ENCODE data around the gene ITGA11.

The ITGA11 gene

GRCh38 chr15:68365770-68366169 lies 66.2 kb downstream of the ITGA11 start:
- in situ Hi-C loops (cut with HindIII; ENCODE audit: low pct_ligation_motif_present, low sequenced_read_pairs) = no loop called here
- Histone ChIP-seq H3K36me3 (replicated peaks) (peaks cover 46% of the 10 kb centered on the region), H3K4me3 (ENCODE audit: low read depth, low read length) (no peak overlapping the region), H3K27ac (no peak overlapping the region), H3K27me3 (replicated peaks) (no peaks in the 10 kb centered on the region)
- TF ChIP-seq, protein P1, sequence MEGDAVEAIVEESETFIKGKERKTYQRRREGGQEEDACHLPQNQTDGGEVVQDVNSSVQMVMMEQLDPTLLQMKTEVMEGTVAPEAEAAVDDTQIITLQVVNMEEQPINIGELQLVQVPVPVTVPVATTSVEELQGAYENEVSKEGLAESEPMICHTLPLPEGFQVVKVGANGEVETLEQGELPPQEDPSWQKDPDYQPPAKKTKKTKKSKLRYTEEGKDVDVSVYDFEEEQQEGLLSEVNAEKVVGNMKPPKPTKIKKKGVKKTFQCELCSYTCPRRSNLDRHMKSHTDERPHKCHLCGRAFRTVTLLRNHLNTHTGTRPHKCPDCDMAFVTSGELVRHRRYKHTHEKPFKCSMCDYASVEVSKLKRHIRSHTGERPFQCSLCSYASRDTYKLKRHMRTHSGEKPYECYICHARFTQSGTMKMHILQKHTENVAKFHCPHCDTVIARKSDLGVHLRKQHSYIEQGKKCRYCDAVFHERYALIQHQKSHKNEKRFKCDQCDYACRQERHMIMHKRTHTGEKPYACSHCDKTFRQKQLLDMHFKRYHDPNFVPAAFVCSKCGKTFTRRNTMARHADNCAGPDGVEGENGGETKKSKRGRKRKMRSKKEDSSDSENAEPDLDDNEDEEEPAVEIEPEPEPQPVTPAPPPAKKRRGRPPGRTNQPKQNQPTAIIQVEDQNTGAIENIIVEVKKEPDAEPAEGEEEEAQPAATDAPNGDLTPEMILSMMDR (IDR thresholded peaks at IDR 0.05; ENCODE audit: low read depth, low read length, missing control alignments) = no peak
- no peak for DNase-seq

DNA sequence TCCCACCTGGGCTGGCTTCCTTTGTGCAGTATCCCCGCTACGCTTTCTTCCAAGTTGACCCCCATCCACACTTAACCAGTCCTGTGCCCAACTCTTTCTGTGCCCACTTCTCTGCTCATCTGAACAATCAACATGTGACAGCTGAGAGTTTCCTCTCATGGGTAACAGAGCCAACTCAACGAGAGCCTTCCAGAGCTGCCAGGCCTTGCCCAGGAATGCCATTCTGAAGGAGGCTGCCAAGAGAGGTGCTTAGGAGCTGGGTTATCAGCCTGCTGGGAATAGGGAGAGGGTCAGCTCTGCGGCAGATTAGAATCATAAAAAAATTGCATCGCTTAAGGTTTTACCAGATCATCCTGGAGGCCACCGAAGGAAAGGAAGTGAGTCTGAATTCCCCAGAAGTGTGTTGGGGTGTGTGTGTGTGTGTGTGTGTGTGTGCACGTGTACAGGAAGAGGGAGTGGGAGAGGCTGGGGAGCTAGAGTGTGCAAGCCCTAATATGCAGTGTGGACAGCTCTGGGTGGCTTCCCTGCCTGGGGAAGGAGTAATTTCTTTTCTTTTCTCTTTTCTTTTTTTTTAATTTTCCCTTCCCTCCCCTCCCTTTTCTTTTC lies 66.7 kb downstream of the ITGA11 start:
- no peak for DNase-seq
- H3K4me3 ChIP-seq (ENCODE audit: low read depth, low read length) = no peak overlapping the region
- H3K27me3 ChIP-seq (replicated peaks) = no peaks in the 10 kb centered on the region
- in situ Hi-C loops (cut with HindIII; ENCODE audit: low pct_ligation_motif_present, low sequenced_read_pairs) = no loop called here
- H3K36me3 ChIP-seq (replicated peaks) = peaks cover 46% of the 10 kb centered on the region
- TF ChIP-seq, protein P1 (IDR thresholded peaks at IDR 0.05; ENCODE audit: low read depth, low read length, missing control alignments) = no peak
- no peak overlapping the region for H3K27ac ChIP-seq

DNA sequence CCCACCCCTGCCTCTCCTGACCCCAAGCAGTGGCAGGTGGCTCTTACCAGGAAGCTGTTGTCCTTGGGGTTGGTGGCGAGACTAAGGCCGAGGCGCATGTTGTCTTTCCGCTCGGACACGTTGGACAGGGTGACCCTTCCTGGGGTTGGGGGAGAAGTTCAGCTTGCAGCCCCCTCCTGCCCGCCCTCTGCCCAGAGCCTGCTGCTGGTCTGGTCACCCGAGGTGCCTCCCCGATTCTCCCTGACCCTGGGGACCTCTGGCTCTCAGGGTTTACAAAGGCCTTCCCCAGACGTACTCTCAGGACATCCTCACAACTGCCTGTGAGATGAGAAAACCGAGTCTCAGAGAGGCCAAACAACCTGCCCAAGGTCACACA lies 67.3 kb downstream of the ITGA11 start:
- H3K27me3 ChIP-seq (replicated peaks) = no peaks in the 10 kb centered on the region
- in situ Hi-C loops (cut with HindIII; ENCODE audit: low pct_ligation_motif_present, low sequenced_read_pairs) = no loop called here
- DNase-seq = no peak
- no peak overlapping the region for H3K4me3 ChIP-seq (ENCODE audit: low read depth, low read length)
- H3K27ac ChIP-seq = no peak overlapping the region
- H3K36me3 ChIP-seq (replicated peaks) = peaks cover 42% of the 10 kb centered on the region
- TF ChIP-seq, protein P1 (IDR thresholded peaks at IDR 0.05; ENCODE audit: low read depth, low read length, missing control alignments) = no peak

DNA sequence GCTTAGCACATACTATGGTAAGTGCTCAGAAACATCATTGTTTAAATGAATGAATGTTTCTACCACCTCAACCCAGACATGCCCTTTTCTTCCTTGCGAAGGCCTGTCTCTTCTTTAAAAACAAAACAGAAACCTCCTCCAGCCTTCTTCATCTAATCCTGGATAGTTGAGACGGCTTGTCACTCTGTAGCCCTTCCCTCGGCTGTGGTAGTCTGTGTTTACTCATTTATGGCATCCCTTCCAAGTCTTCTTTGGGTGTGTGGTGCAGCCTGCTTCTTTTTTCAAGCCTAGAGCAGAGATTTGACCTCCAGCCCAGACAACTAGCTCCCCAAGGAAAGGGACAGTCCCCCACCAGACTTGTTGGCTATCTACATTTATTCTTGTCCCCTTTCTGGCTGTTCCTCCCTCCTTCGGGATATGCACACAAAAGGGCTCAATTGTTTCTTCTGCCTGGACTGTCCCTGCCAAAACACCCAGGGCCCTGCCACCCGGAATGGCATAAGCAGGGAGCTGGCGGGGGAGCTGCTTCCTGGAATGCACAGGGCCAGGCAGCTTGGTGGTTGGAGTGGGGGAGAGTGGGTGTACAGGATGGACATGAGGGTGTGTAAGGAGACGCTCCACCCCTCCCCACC lies 67.8 kb downstream of the ITGA11 start:
- no peak overlapping the region for H3K4me3 ChIP-seq (ENCODE audit: low read depth, low read length)
- H3K36me3 ChIP-seq (replicated peaks) = peaks cover 42% of the 10 kb centered on the region
- in situ Hi-C loops (cut with HindIII; ENCODE audit: low pct_ligation_motif_present, low sequenced_read_pairs) = no loop called here
- TF ChIP-seq, protein P1 (IDR thresholded peaks at IDR 0.05; ENCODE audit: low read depth, low read length, missing control alignments) = no peak
- DNase-seq = peak; percentile 57
- H3K27me3 ChIP-seq (replicated peaks) = no peaks in the 10 kb centered on the region
- H3K27ac ChIP-seq = peak overlapping the region; percentile 44

- Histone ChIP-seq H3K4me3 (ENCODE audit: low read depth, low read length) (no peak overlapping the region), H3K27ac (peak overlapping the region; percentile 44), H3K27me3 (replicated peaks) (no peaks in the 10 kb centered on the region), H3K36me3 (replicated peaks) (peaks cover 39% of the 10 kb centered on the region)
- peak; percentile 54 for DNase-seq
- in situ Hi-C loops (cut with HindIII; ENCODE audit: low pct_ligation_motif_present, low sequenced_read_pairs) = no loop called here
- TF ChIP-seq, protein P1 (IDR thresholded peaks at IDR 0.05; ENCODE audit: low read depth, low read length, missing control alignments) = no peak
These were observed 68.6 kb downstream of the ITGA11 start for GRCh38 chr15:68363353-68363752.

All from brain microvascular endothelial cell (primary cell).